Activated B cell treated with CpG ODN at 0.5 μM for 24 hours (primary cell): ENCODE data around the gene ATG16L2. TPM values are rescaled to one million over a fixed set of nuclear protein-coding genes. Genes with fewer than 3 reads are reported as not detected.
"Not testable (repeated sequence)": the region's sequence is repeated elsewhere in the genome, so short reads cannot be mapped to it uniquely, and the experiment has no call there.

Experiments used
- ATAC-seq: fragments of 200-7000 bp; cut with Tn5 transposase; one replicate; pipeline ENCODE4 v1.10.0; 2021; ENCODE audit warnings: low read depth, mild to moderate bottlenecking, moderate library complexity
- CTCF ChIA-PET: fragments of 350-600 bp; sonication (Branson Sonifier 250); formaldehyde crosslinking; loops from one replicate; lab custom pipeline; 2021; ENCODE audit warnings: antibody characterized with exemption; lab: Charles Lee
- POLR2A ChIA-PET: fragments of 350-600 bp; sonication (Branson Sonifier 250); formaldehyde crosslinking; loops from one replicate; lab custom pipeline; 2021; ENCODE audit warnings: antibody characterized with exemption; lab: Charles Lee
- DNase-seq: peaks from one replicate; pipeline ENCODE4 v3.0.0; 2022
- H3K27ac Mint-ChIP-seq: one replicate; pipeline ENCODE4 v1.8.0; 2020; ENCODE audit warnings: mixed read lengths
- H3K27me3 Mint-ChIP-seq: one replicate; pipeline ENCODE4 v1.8.0; 2021; ENCODE audit warnings: mixed read lengths
- H3K36me3 Mint-ChIP-seq: one replicate; pipeline ENCODE4 v1.8.0; 2021; ENCODE audit warnings: low read depth, mixed read lengths
- H3K4me1 Mint-ChIP-seq: one replicate; pipeline ENCODE4 v1.8.0; 2021; ENCODE audit warnings: mixed read lengths
- H3K4me3 Mint-ChIP-seq: one replicate; pipeline ENCODE4 v1.8.0; 2020; ENCODE audit warnings: mild to moderate bottlenecking, mixed read lengths
- H3K9me3 Mint-ChIP-seq: one replicate; pipeline ENCODE4 v1.8.0; 2020; ENCODE audit warnings: mixed read lengths
- intact Hi-C: fragments of 100-400 bp; cut with micrococcal nuclease; formaldehyde crosslinking; loops from one replicate; pipeline ENCODE4 v1.15.1; 2024
- total RNA-seq: library from RNA; stranded (reverse); gene quantifications from 2 replicates; pipeline ENCODE4 v1.2.3, GENCODE V29; 2022
- TF ChIP-seq, protein P1 (sequence below): fragments of 200-600 bp; IDR thresholded peaks from one replicate; pipeline ENCODE4 v1.8.0; 2022; ENCODE audit warnings: antibody characterized with exemption, mild to moderate bottlenecking

ATG16L2 gene
- total RNA-seq, 1 donor from 2014 or later, result 96.7 TPM

DNA sequence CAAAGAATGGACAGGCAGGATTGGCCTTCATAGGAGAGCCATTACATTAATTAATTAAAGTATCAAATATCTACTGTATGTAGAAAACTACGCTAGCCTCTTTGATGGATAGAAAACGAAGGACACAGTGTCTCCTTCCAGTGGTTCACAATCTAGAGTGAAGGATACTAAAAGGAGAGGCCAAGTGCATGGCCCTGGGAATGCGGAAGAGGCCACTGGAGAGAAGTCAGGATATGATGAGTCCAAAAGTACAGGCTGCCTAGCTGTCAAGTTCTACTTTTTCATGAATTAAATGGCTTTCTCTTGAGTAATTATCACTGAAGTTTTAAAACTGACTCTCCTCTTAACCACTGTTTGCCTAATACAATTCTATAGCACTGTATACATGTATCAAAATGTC, 41.9 kb downstream of the ATG16L2 start:
- Mint-ChIP-seq H3K36me3 (peaks cover 76% of the 10 kb centered on the region), H3K4me1 (peaks cover 18% of the 10 kb centered on the region), H3K9me3 (peaks cover 5% of the 10 kb centered on the region), H3K27me3 (no peaks in the 10 kb centered on the region), H3K4me3 (no peak overlapping the region), H3K27ac (no peak overlapping the region)
- ChIA-PET POLR2A (no interaction called here), CTCF (no interaction called here)
- ATAC-seq (no peak), DNase-seq (no peak)
- TF ChIP-seq, protein P1, sequence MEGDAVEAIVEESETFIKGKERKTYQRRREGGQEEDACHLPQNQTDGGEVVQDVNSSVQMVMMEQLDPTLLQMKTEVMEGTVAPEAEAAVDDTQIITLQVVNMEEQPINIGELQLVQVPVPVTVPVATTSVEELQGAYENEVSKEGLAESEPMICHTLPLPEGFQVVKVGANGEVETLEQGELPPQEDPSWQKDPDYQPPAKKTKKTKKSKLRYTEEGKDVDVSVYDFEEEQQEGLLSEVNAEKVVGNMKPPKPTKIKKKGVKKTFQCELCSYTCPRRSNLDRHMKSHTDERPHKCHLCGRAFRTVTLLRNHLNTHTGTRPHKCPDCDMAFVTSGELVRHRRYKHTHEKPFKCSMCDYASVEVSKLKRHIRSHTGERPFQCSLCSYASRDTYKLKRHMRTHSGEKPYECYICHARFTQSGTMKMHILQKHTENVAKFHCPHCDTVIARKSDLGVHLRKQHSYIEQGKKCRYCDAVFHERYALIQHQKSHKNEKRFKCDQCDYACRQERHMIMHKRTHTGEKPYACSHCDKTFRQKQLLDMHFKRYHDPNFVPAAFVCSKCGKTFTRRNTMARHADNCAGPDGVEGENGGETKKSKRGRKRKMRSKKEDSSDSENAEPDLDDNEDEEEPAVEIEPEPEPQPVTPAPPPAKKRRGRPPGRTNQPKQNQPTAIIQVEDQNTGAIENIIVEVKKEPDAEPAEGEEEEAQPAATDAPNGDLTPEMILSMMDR, result no peak
- intact Hi-C loops, result no loop called here

DNA sequence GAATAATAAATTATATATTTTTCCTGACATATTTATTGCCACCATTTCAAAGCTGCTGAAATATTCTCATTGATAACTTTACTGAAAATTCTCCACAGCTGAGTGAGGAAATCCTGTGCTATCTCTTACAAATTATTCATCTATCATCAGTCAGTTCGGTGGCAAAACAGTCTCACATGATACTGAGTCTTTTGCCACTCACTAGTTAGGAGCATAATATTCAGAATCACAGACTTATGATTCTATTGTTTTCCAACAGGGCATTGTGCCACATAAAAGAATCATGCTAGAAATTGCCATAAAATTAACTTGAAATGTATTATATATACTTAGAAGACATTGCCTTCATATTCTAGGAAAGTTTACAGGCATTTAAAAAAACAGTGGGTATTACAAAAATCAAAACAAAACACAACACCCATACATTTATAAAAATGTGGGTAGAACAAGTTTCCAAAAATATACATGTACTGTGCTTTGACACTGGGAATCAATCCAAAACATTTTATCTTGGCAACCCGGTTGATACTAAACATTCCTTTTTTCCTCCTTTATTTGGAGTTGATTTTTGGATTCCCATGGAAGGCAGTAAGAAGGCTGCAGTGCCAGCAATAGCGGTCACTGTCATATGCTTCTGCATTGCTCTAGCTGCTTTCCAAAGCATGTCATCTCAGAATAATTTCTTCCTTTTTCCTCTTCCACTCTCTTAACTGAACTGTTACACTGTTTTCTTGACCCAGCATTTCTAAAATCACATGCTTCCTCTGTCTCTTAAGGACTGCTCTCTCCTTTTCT, 42.5 kb downstream of the ATG16L2 start:
- DNase-seq, result no peak
- no peaks in the 10 kb centered on the region for H3K27me3 Mint-ChIP-seq
- no peak overlapping the region for H3K27ac Mint-ChIP-seq
- intact Hi-C loops, result no loop called here
- peaks cover 5% of the 10 kb centered on the region for H3K9me3 Mint-ChIP-seq
- no peak for ATAC-seq
- CTCF ChIA-PET, result interaction anchor here (1.6 kb wide), 1 partner anchor 321 kb away, joined by 5 read pairs; no protein-coding TSS in a partner anchor
- TF ChIP-seq, protein P1, result no peak
- peaks cover 16% of the 10 kb centered on the region for H3K4me1 Mint-ChIP-seq
- H3K36me3 Mint-ChIP-seq, result peaks cover 79% of the 10 kb centered on the region
- POLR2A ChIA-PET, result interaction anchor here (0.6 to 0.7 kb wide), 2 partner anchors 301 to 320 kb away, joined by 3 to 6 read pairs; no protein-coding TSS in a partner anchor
- no peak overlapping the region for H3K4me3 Mint-ChIP-seq

DNA sequence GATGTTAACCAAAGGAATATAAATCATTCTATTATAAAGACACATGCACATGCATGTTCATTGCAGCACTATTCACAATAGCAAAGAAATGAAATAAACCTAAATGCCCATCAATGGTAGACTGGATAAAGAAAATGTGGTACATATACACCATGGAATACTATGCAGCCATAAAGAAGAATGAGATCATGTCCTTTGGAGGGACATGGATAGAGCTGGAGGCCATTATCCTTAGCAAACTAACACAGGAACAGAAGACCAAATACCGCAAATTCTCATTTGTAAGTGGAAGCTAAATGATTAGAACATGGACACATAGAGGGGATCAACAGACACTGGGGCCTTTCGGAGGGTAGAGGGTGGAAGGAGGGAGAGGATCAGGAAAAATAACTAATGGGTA, 44.1 kb downstream of the ATG16L2 start:
- intact Hi-C loops, ATAC-seq, POLR2A ChIA-PET, H3K9me3 Mint-ChIP-seq, H3K4me3 Mint-ChIP-seq, H3K27me3 Mint-ChIP-seq, DNase-seq, H3K4me1 Mint-ChIP-seq: not testable (repeated sequence)
- CTCF ChIA-PET, result interaction anchor here (1.6 kb wide), 1 partner anchor 319 kb away, joined by 5 read pairs; no protein-coding TSS in a partner anchor
- peaks cover 81% of the 10 kb centered on the region for H3K36me3 Mint-ChIP-seq
- H3K27ac Mint-ChIP-seq, result peak overlapping the region; percentile 18

DNA sequence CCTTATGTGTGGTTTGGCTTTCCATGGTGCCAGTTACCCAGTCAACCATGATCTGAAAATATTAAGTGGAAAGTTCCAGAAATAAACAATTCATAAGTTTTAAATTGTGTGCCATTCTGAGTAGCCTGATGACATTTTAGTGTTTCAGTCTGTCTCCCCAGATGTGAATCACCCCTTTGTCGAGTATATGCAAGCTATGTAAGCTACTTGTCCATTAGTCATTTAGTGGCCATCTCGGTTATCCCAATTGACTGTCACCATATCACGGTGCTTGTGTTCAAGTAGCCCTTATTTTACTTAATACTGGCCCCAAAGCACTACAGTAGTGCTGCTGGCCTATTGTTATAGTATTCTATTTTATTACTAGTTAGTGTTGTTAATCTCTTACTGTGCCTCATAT, 44.9 kb downstream of the ATG16L2 start:
- Mint-ChIP-seq H3K9me3 (peaks cover 5% of the 10 kb centered on the region), H3K36me3 (peaks cover 80% of the 10 kb centered on the region), H3K27ac (no peak overlapping the region), H3K27me3 (no peaks in the 10 kb centered on the region), H3K4me1 (peaks cover 7% of the 10 kb centered on the region), H3K4me3 (no peak overlapping the region)
- TF ChIP-seq, protein P1, result no peak
- intact Hi-C loops, result no loop called here
- DNase-seq (no peak), ATAC-seq (no peak)
- POLR2A ChIA-PET, result no interaction called here
- CTCF ChIA-PET, result interaction anchor here (1.3 kb wide), 1 partner anchor 27 kb away, joined by 4 read pairs; no protein-coding TSS in a partner anchor

DNA sequence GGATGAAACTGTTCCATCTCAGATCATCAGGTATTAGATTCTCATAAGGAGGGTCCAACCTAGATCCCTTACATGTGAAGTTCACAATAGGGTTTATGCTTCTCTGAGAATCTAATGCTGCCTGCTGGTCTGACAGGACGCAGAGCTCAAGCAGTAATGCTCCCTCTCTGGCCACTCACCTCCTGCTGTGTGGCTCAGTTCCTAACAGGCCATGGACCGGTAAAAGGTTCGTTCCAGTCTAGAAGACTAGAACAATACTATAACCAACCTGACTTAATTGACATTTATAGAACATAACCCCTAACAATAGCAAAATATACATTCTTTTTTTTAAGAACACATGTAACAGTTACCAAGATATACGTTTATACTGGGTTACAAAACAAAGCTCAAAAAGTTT, 45.8 kb downstream of the ATG16L2 start:
- intact Hi-C loops, result no loop called here
- no peak for DNase-seq
- ATAC-seq, result no peak
- no peak overlapping the region for H3K27ac Mint-ChIP-seq
- TF ChIP-seq, protein P1, result no peak
- ChIA-PET CTCF (interaction anchor here (1.3 kb wide), 1 partner anchor 28 kb away, joined by 4 read pairs; no protein-coding TSS in a partner anchor), POLR2A (no interaction called here)
- H3K4me1 Mint-ChIP-seq, result peaks cover 4% of the 10 kb centered on the region
- H3K36me3 Mint-ChIP-seq, result peaks cover 81% of the 10 kb centered on the region
- H3K27me3 Mint-ChIP-seq, result no peaks in the 10 kb centered on the region
- H3K4me3 Mint-ChIP-seq, result no peak overlapping the region
- H3K9me3 Mint-ChIP-seq, result peaks cover 5% of the 10 kb centered on the region
